ENCODE data around the gene CAMKK1.

Gene CAMKK1

GRCh38 chr17:3910420-3911270 lies 17.8 kb upstream of the CAMKK1 start:
- H3K27ac Mint-ChIP-seq: peak overlapping the region; percentile 91
- H3K9me3 Mint-ChIP-seq: no peaks in the 10 kb centered on the region
- H3K27me3 Mint-ChIP-seq: no peaks in the 10 kb centered on the region
- H3K4me3 Mint-ChIP-seq: peak overlapping the region; percentile 50
- peaks cover 67% of the 10 kb centered on the region for H3K4me1 Mint-ChIP-seq
- no peak for ATAC-seq
- H3K36me3 Mint-ChIP-seq: no peaks in the 10 kb centered on the region

GRCh38 chr17:3909257-3909656 lies 16.4 kb upstream of the CAMKK1 start:
- no peaks in the 10 kb centered on the region for H3K36me3 Mint-ChIP-seq
- no peak overlapping the region for H3K4me3 Mint-ChIP-seq
- no peaks in the 10 kb centered on the region for H3K27me3 Mint-ChIP-seq
- ATAC-seq: no peak
- H3K27ac Mint-ChIP-seq: peak overlapping the region; percentile 91
- H3K4me1 Mint-ChIP-seq: peaks cover 65% of the 10 kb centered on the region
- H3K9me3 Mint-ChIP-seq: no peaks in the 10 kb centered on the region

GRCh38 chr17:3907483-3908216 lies 14.8 kb upstream of the CAMKK1 start:
- H3K36me3 Mint-ChIP-seq: no peaks in the 10 kb centered on the region
- no peak for ATAC-seq
- H3K9me3 Mint-ChIP-seq: no peaks in the 10 kb centered on the region
- H3K27ac Mint-ChIP-seq: peak overlapping the region; percentile 42
- H3K4me1 Mint-ChIP-seq: peaks cover 57% of the 10 kb centered on the region
- no peak overlapping the region for H3K4me3 Mint-ChIP-seq
- no peaks in the 10 kb centered on the region for H3K27me3 Mint-ChIP-seq

GRCh38 chr17:3906881-3907280 lies 14.0 kb upstream of the CAMKK1 start:
- no peak for ATAC-seq
- Mint-ChIP-seq H3K27me3 (no peaks in the 10 kb centered on the region), H3K27ac (peak overlapping the region; percentile 42), H3K36me3 (no peaks in the 10 kb centered on the region), H3K9me3 (no peaks in the 10 kb centered on the region), H3K4me1 (peaks cover 49% of the 10 kb centered on the region), H3K4me3 (no peak overlapping the region)

- peaks cover 9% of the 10 kb centered on the region for H3K27me3 Mint-ChIP-seq
- peak; percentile 61 for ATAC-seq
Observed at GRCh38 chr17:3905017-3905520, 12.2 kb upstream of the CAMKK1 start.

GRCh38 chr17:3904501-3904900 lies 11.6 kb upstream of the CAMKK1 start:
- H3K4me1 Mint-ChIP-seq: peaks cover 29% of the 10 kb centered on the region
- peak overlapping the region; percentile 65 for H3K27ac Mint-ChIP-seq
- peak overlapping the region; percentile 39 for H3K4me3 Mint-ChIP-seq
- peaks cover 9% of the 10 kb centered on the region for H3K27me3 Mint-ChIP-seq
- no peaks in the 10 kb centered on the region for H3K9me3 Mint-ChIP-seq
- H3K36me3 Mint-ChIP-seq: no peaks in the 10 kb centered on the region
- peak; percentile 70 for ATAC-seq

More at GRCh38 chr17:3905017-3905520, 12.2 kb upstream of the CAMKK1 start:
- Mint-ChIP-seq H3K4me3 (no peak overlapping the region), H3K36me3 (no peaks in the 10 kb centered on the region), H3K4me1 (peaks cover 31% of the 10 kb centered on the region), H3K9me3 (no peaks in the 10 kb centered on the region), H3K27ac (peak overlapping the region; percentile 65)

GRCh38 chr17:3903881-3904290 lies 11.0 kb upstream of the CAMKK1 start:
- Mint-ChIP-seq H3K27me3 (peaks cover 9% of the 10 kb centered on the region), H3K9me3 (no peaks in the 10 kb centered on the region), H3K36me3 (no peaks in the 10 kb centered on the region), H3K27ac (peak overlapping the region; percentile 65), H3K4me1 (peaks cover 24% of the 10 kb centered on the region), H3K4me3 (no peak overlapping the region)
- no peak for ATAC-seq

GRCh38 chr17:3903051-3903825 lies 10.4 kb upstream of the CAMKK1 start:
- H3K4me1 Mint-ChIP-seq: peaks cover 24% of the 10 kb centered on the region
- H3K9me3 Mint-ChIP-seq: no peaks in the 10 kb centered on the region
- no peak for ATAC-seq
- H3K27ac Mint-ChIP-seq: peak overlapping the region; percentile 65
- peaks cover 9% of the 10 kb centered on the region for H3K27me3 Mint-ChIP-seq
- H3K36me3 Mint-ChIP-seq: no peaks in the 10 kb centered on the region
- no peak overlapping the region for H3K4me3 Mint-ChIP-seq

GRCh38 chr17:3900646-3901045 lies 7.8 kb upstream of the CAMKK1 start:
- H3K27ac Mint-ChIP-seq: no peak overlapping the region
- no peak overlapping the region for H3K4me3 Mint-ChIP-seq
- no peaks in the 10 kb centered on the region for H3K9me3 Mint-ChIP-seq
- H3K4me1 Mint-ChIP-seq: peaks cover 18% of the 10 kb centered on the region
- no peaks in the 10 kb centered on the region for H3K36me3 Mint-ChIP-seq
- ATAC-seq: no peak
- peaks cover 9% of the 10 kb centered on the region for H3K27me3 Mint-ChIP-seq

- Mint-ChIP-seq H3K36me3 (no peaks in the 10 kb centered on the region), H3K9me3 (no peaks in the 10 kb centered on the region), H3K27me3 (peaks cover 9% of the 10 kb centered on the region), H3K4me3 (no peak overlapping the region), H3K27ac (no peak overlapping the region), H3K4me1 (peaks cover 17% of the 10 kb centered on the region)
- no peak for ATAC-seq
Observed at GRCh38 chr17:3897731-3898130, 4.9 kb upstream of the CAMKK1 start.

GRCh38 chr17:3896968-3897235 lies 4.0 kb upstream of the CAMKK1 start:
- Mint-ChIP-seq H3K36me3 (no peaks in the 10 kb centered on the region), H3K27ac (no peak overlapping the region), H3K4me1 (peaks cover 20% of the 10 kb centered on the region), H3K27me3 (peaks cover 9% of the 10 kb centered on the region), H3K4me3 (no peak overlapping the region), H3K9me3 (no peaks in the 10 kb centered on the region)
- no peak for ATAC-seq

- no peaks in the 10 kb centered on the region for H3K36me3 Mint-ChIP-seq
- no peak overlapping the region for H3K27ac Mint-ChIP-seq
- peaks cover 25% of the 10 kb centered on the region for H3K4me1 Mint-ChIP-seq
- H3K27me3 Mint-ChIP-seq: peaks cover 9% of the 10 kb centered on the region
- ATAC-seq: no peak
- H3K4me3 Mint-ChIP-seq: no peak overlapping the region
- H3K9me3 Mint-ChIP-seq: no peaks in the 10 kb centered on the region
Observed at GRCh38 chr17:3896108-3896967, 3.5 kb upstream of the CAMKK1 start.

GRCh38 chr17:3895354-3895753 lies 2.5 kb upstream of the CAMKK1 start:
- ATAC-seq: no peak
- no peak overlapping the region for H3K4me3 Mint-ChIP-seq
- H3K4me1 Mint-ChIP-seq: peaks cover 35% of the 10 kb centered on the region
- H3K27me3 Mint-ChIP-seq: peaks cover 1% of the 10 kb centered on the region
- no peaks in the 10 kb centered on the region for H3K36me3 Mint-ChIP-seq
- H3K9me3 Mint-ChIP-seq: no peaks in the 10 kb centered on the region
- no peak overlapping the region for H3K27ac Mint-ChIP-seq

GRCh38 chr17:3894911-3895343 lies 2.1 kb upstream of the CAMKK1 start:
- Mint-ChIP-seq H3K4me3 (no peak overlapping the region), H3K4me1 (peaks cover 39% of the 10 kb centered on the region), H3K36me3 (no peaks in the 10 kb centered on the region), H3K9me3 (no peaks in the 10 kb centered on the region), H3K27ac (no peak overlapping the region), H3K27me3 (no peaks in the 10 kb centered on the region)
- ATAC-seq: no peak

Measured in stimulated activated memory B cell treated with anti-CD40 and anti-IgM and Interleukin-4, amounts not matched to agents 10 μg/mL and 1 μg/mL and 100 μg/mL, for 72 hours (primary cell).